ENCODE results near the gene UBASH3A. TPM values are rescaled to one million over a fixed set of nuclear protein-coding genes. Genes with fewer than 3 reads are reported as not detected.

The UBASH3A gene
- total RNA-seq, 1 donor from 2014 or later, result not detected

GRCh38 chr21:42374457-42374856 is 29.2 kb upstream of the UBASH3A start:
- DNase-seq (ENCODE audit: low read depth, low spot score), result no peak

DNA sequence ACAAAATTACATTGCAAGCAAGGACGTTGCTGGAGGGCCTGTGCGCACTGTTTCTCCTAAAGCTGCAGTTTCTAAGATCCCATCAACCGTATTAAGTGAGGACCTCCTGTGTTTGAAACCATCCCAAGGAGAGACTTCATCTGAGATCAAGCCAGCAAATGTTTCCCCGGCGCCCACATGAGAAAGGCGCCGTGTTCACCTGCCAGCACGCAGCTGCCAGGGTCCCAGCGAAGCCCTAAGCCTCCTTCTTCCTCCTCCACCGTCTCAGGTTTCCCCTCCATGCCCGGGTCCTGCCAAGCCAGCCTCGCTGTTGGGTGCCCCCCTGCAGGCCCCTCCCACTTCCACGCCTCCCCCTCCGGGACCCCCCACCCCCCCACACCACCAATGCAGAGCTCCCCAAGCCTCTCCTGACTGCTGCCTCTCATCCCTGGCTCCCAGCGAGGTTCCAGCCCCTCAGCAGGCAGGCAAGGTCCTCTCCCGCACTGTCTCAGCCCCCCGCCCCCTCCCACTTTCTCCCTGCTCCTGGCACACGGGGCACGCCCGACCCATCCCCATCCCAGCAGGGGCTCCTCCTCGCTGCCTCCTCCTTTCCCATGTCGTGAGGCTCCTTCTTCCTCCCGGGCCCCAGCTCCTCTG is 28.7 kb upstream of the UBASH3A start:
- DNase-seq (ENCODE audit: low read depth, low spot score), result no peak

GRCh38 chr21:42375506-42375905 is 28.2 kb upstream of the UBASH3A start:
- no peak for DNase-seq (ENCODE audit: low read depth, low spot score)

- DNase-seq (ENCODE audit: low read depth, low spot score), result no peak
Observed at GRCh38 chr21:42375966-42376337, 27.8 kb upstream of the UBASH3A start.

- no peak for DNase-seq (ENCODE audit: low read depth, low spot score)
Observed at GRCh38 chr21:42376338-42376982, 27.2 kb upstream of the UBASH3A start.

DNA sequence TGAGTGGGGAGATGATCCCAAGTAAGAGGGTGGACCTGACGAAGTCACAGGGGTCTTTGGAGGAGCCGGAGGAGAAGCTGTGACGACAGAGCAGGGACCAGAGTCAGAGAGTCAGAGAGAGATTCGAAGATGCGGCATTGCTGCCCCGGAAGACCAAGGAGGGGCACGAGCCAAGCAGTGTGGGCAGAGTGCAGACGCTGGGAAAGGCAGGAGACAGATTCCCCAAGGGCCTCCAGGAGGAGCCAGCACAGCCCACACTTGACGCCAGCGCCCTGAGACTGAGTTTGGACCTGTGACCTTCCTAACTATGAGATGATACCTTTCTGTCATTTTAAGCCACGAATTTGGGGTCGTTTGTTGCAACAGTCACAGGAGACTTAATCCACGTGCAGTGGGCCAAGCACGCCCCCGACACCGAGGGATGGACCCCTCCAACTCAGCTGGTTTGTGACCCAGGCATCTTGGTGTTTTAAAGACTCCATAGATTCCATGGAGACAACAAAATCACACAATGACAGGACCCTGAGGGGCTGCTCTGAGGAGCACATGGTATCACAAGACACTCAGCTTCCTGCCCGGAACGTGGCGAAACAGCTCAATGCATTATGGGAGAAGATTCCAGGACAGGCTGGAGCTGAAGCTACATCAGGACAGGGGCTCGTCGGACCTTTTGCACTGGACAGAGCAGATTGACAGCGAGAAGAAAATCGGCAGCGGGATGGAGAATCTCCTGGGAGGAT is 26.3 kb upstream of the UBASH3A start:
- no peak for DNase-seq (ENCODE audit: low read depth, low spot score)

DNA sequence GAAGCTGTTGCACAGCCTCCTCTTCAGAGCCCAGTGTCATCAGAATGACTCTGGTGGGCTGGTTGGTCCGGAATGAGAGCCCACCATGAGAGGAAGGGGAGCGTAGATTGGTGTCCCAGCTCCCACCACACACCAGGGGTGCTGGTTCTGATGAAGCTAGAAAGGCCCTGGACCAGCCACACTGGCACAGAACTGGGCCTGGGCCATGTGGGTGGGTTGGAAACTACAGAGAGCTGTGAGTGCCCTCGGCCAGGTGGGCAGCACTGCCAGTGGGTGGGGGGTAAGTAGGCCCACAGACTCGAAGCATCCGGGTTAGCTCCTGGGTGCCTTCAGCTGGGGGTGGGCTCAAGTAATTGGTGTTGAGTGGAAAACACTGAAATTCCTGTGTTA is 25.8 kb upstream of the UBASH3A start:
- DNase-seq (ENCODE audit: low read depth, low spot score), result no peak

DNA sequence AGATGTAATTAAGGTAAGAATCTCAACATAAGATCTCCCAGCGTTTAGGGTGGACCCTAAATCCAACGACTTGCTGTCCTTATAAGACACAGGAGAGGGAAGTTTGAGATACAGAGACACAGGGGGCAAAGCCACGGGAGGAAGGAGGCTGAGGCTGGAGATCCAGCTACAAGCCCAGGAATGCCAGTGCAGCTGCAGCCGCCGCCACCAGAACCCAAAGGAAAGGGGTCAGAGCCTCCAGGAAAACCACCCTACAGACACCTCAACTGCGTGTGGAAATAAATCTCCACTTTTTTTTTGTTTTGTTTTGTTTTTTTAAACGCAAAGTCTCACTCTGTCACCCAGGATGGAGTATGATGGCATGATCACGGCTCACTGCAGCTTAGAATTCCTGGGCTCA is 25.3 kb upstream of the UBASH3A start:
- DNase-seq (ENCODE audit: low read depth, low spot score), result no peak

GRCh38 chr21:42379426-42380215 is 24.1 kb upstream of the UBASH3A start:
- DNase-seq (ENCODE audit: low read depth, low spot score), result no peak

DNA sequence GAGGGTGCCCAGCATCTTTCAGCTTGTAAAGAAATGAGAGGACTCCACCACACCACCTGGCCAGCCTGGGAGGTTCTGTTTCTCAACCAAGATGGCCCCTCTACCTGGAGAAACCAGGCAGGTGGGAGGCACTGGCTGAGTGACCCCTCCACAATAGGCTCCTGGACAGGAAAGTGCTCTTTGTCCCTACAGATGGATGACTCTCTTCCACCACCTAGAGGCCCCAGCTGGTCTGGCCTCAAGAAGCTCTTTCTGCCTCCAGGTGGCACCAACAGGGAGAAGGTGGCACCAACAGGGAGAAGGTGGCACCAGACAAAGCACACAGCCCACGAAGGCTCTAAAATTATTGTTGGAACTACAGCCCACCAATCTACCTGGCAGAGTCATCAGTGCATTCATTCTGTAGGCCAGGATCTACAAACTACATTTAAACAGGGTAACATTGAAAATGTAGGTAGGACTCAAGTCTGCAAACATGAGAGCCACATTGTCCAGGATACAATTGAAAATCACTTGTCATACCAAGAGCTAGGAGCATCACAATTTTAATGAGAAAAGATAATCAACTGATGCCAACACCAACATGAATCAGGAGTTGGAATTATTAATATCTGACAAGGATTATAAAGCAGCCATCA is 22.2 kb upstream of the UBASH3A start:
- DNase-seq (ENCODE audit: low read depth, low spot score), result peak; percentile 15

DNA sequence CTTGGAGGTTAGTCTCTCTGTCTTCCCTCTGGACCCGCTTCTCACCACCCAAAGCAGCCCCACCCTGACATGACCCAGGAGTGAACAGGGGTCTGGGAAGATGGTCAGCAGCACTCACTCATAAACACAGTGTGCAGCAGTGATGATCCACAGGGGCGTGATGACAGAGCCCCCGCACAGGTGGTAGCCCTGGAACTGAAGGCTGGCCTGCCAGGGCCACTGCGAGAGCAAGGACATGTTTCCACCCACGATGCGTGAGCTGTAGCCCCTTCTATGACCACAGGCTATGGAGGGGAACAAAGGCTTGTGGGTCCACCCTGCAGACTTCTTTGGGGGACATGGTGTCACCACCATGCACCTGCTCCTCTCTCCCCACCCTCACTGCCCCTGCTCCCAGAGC is 20.8 kb upstream of the UBASH3A start:
- no peak for DNase-seq (ENCODE audit: low read depth, low spot score)

- no peak for DNase-seq (ENCODE audit: low read depth, low spot score)
Observed at GRCh38 chr21:42383331-42383730, 20.4 kb upstream of the UBASH3A start.

DNA sequence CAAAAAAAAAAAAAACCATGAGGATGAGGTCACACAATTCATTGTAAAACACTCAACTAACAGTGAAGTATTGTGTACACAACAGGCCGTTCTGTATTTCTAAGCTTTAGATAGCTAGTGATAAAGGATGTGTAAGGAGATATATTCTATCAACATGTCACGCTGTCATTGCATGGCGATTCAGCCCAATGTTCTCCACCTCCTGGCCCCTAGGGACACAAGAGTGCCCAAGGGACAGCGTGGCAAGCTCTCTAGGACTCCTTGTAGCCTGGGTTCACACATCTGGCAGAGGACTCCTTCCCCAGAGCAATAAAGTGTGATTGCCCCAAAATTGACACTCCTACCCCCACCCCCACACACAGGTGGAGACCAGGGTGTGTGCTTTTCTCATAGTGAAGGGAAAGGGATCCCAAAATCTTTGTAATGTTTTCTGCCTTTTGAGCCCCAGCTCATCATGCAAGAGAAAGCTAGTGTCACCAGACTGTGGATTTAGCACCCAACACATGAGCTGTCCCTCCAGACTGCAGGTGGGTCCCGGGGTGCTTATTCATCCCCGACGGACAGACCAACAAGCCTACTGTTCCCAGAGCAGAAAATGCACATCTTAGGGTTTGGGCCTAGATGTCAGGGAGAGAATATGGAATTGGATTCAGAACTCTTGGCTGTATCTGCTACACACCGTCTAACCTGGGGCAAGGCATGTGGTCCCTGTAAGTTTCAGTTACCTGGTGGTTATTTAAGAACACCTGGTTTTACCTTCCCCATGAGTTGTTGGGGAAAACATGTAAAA is 19.4 kb upstream of the UBASH3A start:
- DNase-seq (ENCODE audit: low read depth, low spot score), result no peak

- no peak for DNase-seq (ENCODE audit: low read depth, low spot score)
Observed at GRCh38 chr21:42384989-42385388, 18.7 kb upstream of the UBASH3A start.

- DNase-seq (ENCODE audit: low read depth, low spot score), result no peak
Observed at GRCh38 chr21:42385619-42386018, 18.1 kb upstream of the UBASH3A start.

DNA sequence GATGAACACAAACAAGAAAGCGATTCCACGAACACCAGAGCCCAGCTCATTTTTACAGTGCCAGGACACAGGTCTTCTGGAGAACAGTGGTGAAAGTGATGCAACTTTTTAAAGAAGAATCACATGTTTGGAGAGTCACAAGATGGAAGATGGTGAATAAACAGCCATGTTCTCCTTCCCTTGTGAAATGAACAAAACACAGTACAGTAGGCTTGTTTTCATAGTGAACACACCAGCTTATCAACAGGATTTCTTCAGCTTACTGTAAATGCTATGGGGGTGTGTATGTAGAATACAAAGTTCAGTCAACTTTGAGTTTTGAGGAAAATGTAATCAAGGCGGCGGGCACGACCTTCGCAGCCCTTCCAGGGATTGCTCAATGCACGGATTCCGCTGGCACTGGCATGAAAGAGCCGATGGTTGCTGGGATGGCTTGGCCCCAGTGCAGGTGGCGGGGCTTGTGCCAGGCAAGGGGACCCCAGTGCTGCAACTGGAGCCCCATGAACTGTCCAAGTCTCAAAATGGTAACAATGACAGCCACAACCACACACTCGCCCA is 17.6 kb upstream of the UBASH3A start:
- DNase-seq (ENCODE audit: low read depth, low spot score), result no peak

DNA sequence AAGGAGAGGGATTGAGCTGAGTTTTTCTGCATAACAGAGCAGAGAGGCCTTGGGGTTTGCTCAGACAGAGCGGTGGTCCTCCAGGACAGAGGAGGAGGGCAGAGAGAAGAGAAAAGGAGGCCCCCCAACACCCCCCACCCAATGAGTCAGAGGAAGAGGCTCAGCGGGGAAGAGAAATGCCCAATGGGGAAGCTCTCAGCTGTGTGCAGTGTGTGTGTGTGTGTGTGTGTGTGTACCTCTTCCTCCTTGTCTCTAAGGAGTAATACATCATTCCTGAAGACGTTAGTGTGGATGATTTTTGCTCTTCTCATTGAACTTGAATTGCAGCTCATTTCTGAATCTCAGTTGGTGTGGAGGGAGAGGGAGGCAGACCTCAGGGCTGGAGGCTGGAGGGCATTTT is 16.5 kb upstream of the UBASH3A start:
- DNase-seq (ENCODE audit: low read depth, low spot score), result no peak

- DNase-seq (ENCODE audit: low read depth, low spot score), result no peak
Observed at GRCh38 chr21:42387843-42388340, 15.8 kb upstream of the UBASH3A start.

DNA sequence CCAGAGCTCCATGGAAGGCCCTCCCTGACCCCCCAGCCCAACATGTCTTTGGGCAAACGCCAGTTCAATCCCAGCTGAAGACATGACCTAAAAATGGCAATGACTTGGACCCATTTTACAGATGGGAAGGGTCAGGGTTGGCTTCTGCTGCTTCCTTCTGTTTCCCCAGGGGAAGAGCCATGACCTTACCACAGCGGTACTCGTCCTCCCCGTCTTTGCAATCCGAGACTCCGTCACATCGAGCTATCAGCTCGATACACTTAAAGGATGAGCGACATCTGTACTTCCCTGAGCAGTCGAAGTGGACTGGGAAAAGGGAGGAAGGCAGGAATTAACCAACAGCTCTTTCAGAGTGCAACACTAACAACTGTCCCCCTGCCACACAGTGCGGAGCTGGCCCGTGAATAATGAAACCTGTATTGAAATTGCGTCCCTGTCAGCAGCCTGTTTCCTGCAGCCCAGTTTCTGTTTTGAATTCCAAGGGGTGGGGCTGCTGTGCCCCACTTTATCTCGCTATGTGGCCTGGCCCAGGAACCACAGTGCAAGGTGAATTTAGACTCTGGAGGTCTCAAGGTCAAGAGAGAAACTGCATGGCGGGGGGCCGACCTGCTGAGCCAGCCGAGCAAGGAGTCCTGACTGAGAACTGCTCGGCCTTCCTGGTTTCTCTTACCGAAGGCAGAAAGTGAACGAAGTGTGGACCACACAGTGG is 14.8 kb upstream of the UBASH3A start:
- DNase-seq (ENCODE audit: low read depth, low spot score), result no peak

GRCh38 chr21:42389449-42389835 is 14.3 kb upstream of the UBASH3A start:
- DNase-seq (ENCODE audit: low read depth, low spot score), result no peak
